22Rv1 (cell line): ENCODE measurements around the gene MARCHF10.

Source experiments
- ZFX ChIP-seq: fragments of 450-650 bp; IDR thresholded peaks from 2 replicates; pipeline ENCODE4 v1.6.1; 2017; ENCODE audit warnings: antibody characterized with exemption, borderline replicate concordance
- TF ChIP-seq, protein P1 (sequence below): fragments of 450-650 bp; IDR thresholded peaks from 2 replicates; pipeline ENCODE4 v1.5.1; 2017; ENCODE audit warnings: mild to moderate bottlenecking

DNA sequence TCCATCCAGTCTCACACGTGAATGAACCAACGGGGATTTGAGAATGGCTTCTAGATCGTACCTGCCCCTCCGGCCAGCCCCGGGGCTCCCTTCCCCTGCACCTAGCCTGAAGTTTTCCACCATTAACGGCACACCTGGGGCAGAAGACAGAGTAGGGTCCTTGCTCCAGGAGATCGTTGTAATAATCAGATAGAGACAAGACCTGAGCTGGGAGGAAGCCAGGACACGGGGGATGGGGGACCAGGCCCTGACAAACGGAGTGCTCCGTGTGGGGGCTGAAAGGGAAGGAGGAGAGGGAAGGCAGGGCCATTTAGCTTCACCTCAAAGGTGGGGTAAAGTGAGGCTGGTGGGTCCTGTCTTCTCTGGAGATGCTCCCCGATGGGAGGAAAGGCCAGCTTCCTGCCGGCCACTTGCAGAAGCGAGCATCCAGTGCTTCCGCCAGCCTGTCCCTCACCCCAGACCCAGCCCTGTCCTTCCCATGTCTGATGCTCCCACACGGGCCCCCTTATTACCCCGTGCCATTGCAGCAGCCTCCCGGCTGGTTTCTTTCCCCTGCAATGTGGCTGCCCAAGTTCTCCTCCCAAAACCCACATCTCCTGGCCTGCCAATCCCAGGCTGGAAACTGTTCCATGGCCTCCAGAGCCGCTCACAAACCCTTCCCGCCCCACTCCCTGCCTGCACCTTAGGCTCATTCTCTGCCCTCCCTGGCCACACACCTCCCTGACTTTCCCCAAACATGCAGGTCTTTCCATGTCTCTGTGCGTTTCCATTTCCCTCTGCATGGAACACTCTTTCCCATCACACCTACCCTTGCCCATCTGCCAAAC, 101.3 kb downstream of the MARCHF10 start:
- TF ChIP-seq, protein P1, sequence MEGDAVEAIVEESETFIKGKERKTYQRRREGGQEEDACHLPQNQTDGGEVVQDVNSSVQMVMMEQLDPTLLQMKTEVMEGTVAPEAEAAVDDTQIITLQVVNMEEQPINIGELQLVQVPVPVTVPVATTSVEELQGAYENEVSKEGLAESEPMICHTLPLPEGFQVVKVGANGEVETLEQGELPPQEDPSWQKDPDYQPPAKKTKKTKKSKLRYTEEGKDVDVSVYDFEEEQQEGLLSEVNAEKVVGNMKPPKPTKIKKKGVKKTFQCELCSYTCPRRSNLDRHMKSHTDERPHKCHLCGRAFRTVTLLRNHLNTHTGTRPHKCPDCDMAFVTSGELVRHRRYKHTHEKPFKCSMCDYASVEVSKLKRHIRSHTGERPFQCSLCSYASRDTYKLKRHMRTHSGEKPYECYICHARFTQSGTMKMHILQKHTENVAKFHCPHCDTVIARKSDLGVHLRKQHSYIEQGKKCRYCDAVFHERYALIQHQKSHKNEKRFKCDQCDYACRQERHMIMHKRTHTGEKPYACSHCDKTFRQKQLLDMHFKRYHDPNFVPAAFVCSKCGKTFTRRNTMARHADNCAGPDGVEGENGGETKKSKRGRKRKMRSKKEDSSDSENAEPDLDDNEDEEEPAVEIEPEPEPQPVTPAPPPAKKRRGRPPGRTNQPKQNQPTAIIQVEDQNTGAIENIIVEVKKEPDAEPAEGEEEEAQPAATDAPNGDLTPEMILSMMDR = no peak
- no peak for TF ChIP-seq ZFX
